SK-N-SH (cell line): Measurements from ENCODE around the gene TSC2. TPM values are rescaled to one million over a fixed set of nuclear protein-coding genes. Genes with fewer than 3 reads are reported as not detected.

ENCODE experiments used
- CTCF ChIA-PET: fragments of 300-600, 350-600 bp; formaldehyde crosslinking; extraction: SDS; loops from one replicate; lab custom pipeline; 2021; lab: Yijun Ruan, JAX
- POLR2A ChIA-PET: fragments of 350-600 bp; sonication (Branson Sonifier 250); formaldehyde crosslinking; extraction: SDS; loops from one replicate; lab custom pipeline; 2020; ENCODE audit warnings: antibody characterized with exemption, inconsistent platforms; lab: Yijun Ruan, JAX
- DNase-seq: peaks from one replicate; pipeline ENCODE4 v3.0.0; 2012
- H2AFZ ChIP-seq: fragments of 200-600 bp; sonication (generic); 2 replicates; pipeline ENCODE4 v1.8.1; 2016; ENCODE audit warnings: antibody characterized with exemption, mild to moderate bottlenecking, low read depth
- H3F3A ChIP-seq: fragments of 200-600 bp; sonication (generic); replicated peaks from 2 replicates; pipeline ENCODE3; 2016; ENCODE audit warnings: antibody characterized with exemption, mild to moderate bottlenecking; ENCODE audit not compliant: insufficient read depth
- H3K27ac ChIP-seq, 2 experiments: fragments of 200-500 bp in 1 of 2; fragments of 200-600 bp in 1 of 2; sonication (Bioruptor generic) in 1 of 2; sonication (generic), shearing (Covaris generic) in 1 of 2; 2 replicates each; pipeline versions ENCODE4 v1.5.1 to v1.6.1; 2014 to 2016; ENCODE audit warnings: low read depth in 2 of 2, inconsistent platforms in 1 of 2, low read length in 1 of 2, mild to moderate bottlenecking in 1 of 2, mixed read lengths in 1 of 2
- H3K27me3 ChIP-seq: fragments of 200-600 bp; sonication (generic), shearing (Covaris generic); 2 replicates; pipeline ENCODE4 v1.6.1; 2016; ENCODE audit warnings: mixed run types; ENCODE audit not compliant: insufficient read depth
- H3K36me3 ChIP-seq, 2 experiments: fragments of 200-500 bp in 1 of 2; fragments of 200-600 bp in 1 of 2; sonication (Bioruptor generic) in 1 of 2; sonication (generic) in 1 of 2; replicated peaks in 1 of 2; 2 replicates each; pipeline versions ENCODE3 to v1.5.1; 2014 to 2016; ENCODE audit warnings: low read length in 1 of 2, mild to moderate bottlenecking in 1 of 2; ENCODE audit not compliant: insufficient read depth in 2 of 2, control insufficient read depth in 1 of 2
- H3K4me1 ChIP-seq, 2 experiments: fragments of 200-500 bp in 1 of 2; fragments of 200-600 bp in 1 of 2; sonication (Bioruptor generic) in 1 of 2; sonication (generic), shearing (Covaris generic) in 1 of 2; 2 replicates each; pipeline versions ENCODE4 v1.5.1 to v1.6.1; 2014 to 2016; ENCODE audit warnings: low read depth in 1 of 2, low read length in 1 of 2, mixed run types in 1 of 2; ENCODE audit not compliant: insufficient read depth in 2 of 2, control insufficient read depth in 1 of 2
- H3K4me2 ChIP-seq: fragments of 200-600 bp; sonication (generic), shearing (Covaris generic); 2 replicates; pipeline ENCODE4 v1.6.1; 2017; ENCODE audit warnings: mixed run types
- H3K4me3 ChIP-seq, 2 experiments: fragments of 200-500 bp in 1 of 2; fragments of 200-600 bp in 1 of 2; sonication (Bioruptor generic) in 1 of 2; sonication (generic), shearing (Covaris generic) in 1 of 2; 2 replicates each; pipeline versions ENCODE4 v1.5.1 to v1.8.1; 2014 to 2016; ENCODE audit warnings: low read depth in 2 of 2, inconsistent platforms in 1 of 2, low read length in 1 of 2, mild to moderate bottlenecking in 1 of 2, mixed read lengths in 1 of 2, moderate library complexity in 1 of 2
- H3K79me2 ChIP-seq: fragments of 200-600 bp; sonication (generic); 2 replicates; pipeline ENCODE4 v1.8.1; 2017; ENCODE audit warnings: mild to moderate bottlenecking; ENCODE audit not compliant: insufficient read depth
- H3K9ac ChIP-seq: fragments of 200-600 bp; sonication (generic); 2 replicates; pipeline ENCODE4 v1.6.1; 2017; ENCODE audit warnings: mixed run types
- H3K9me2 ChIP-seq: fragments of 200-600 bp; sonication (generic); 2 replicates; pipeline ENCODE4 v1.6.1; 2017; ENCODE audit warnings: mixed run types
- H3K9me3 ChIP-seq: fragments of 200-600 bp; sonication (generic); 2 replicates; pipeline ENCODE4 v1.6.1; 2017; ENCODE audit warnings: mixed run types, mild to moderate bottlenecking, moderate library complexity
- H4K20me1 ChIP-seq: fragments of 200-600 bp; sonication (generic); 2 replicates; pipeline ENCODE4 v1.6.1; 2017; ENCODE audit warnings: mild to moderate bottlenecking, mixed run types; ENCODE audit not compliant: insufficient read depth
- CHD2 ChIP-seq: fragments of 150-350 bp; IDR thresholded peaks from 2 replicates; pipeline ENCODE4 v1.6.1; 2018; ENCODE audit warnings: low read length; ENCODE audit not compliant: partially characterized antibody
- EZH2phosphoT487 ChIP-seq: fragments of 200-600 bp; sonication (generic); IDR thresholded peaks from 2 replicates; pipeline ENCODE4 v1.6.1; 2017; ENCODE audit warnings: low read depth, mixed run types, mild to moderate bottlenecking, antibody characterized with exemption, moderate library complexity, borderline replicate concordance
- JUND ChIP-seq: IDR thresholded peaks from 2 replicates; pipeline ENCODE4 v1.4.0; 2012
- NFIC ChIP-seq: IDR thresholded peaks from 2 replicates; pipeline ENCODE4 v1.4.0; 2012; ENCODE audit warnings: borderline replicate concordance
- REST ChIP-seq: IDR thresholded peaks from 2 replicates; pipeline ENCODE4 v1.6.1; 2012; ENCODE audit warnings: mild to moderate bottlenecking, low read depth, low read length, moderate library complexity
- TCF12 ChIP-seq: IDR thresholded peaks from 2 replicates; pipeline ENCODE4 v1.4.0; 2012
- USF1 ChIP-seq: IDR thresholded peaks from 2 replicates; pipeline ENCODE4 v1.4.0; 2012; ENCODE audit warnings: low read depth, borderline replicate concordance
- USF2 ChIP-seq: fragments of 150-350 bp; IDR thresholded peaks from 2 replicates; pipeline ENCODE4 v1.6.1; 2017; ENCODE audit warnings: antibody characterized with exemption, low read length, low read depth, borderline replicate concordance
- WGBS: methylation state at CpG from one replicate; pipeline ENCODE4 v1.1.6; 2017; ENCODE audit warnings: low lambda C conversion rate; 5-methylcytosine and 5-hydroxymethylcytosine counted together
- polyA plus RNA-seq, 3 experiments: library from polyadenylated mRNA; depleted of rRNA; stranded (reverse); fragments of >200 nt; gene quantifications; 2 replicates each; pipeline ENCODE4 v1.2.3, GENCODE V29; 2012
- TF ChIP-seq, protein P1 (sequence below): IDR thresholded peaks from 2 replicates; pipeline ENCODE4; 2012

Gene TSC2
- polyA plus RNA-seq, 1 of the 3 experiments (the other 2 are of a cell fraction) = 96.1 TPM

GRCh38 chr16:2023092-2024031 lies 24.4 kb upstream of the TSC2 start (continued):
- no peak for TF ChIP-seq EZH2phosphoT487

GRCh38 chr16:2024032-2024420 lies 23.8 kb upstream of the TSC2 start:
- H3F3A ChIP-seq = peaks cover 9% of the 10 kb centered on the region
- no peaks in the 10 kb centered on the region for H3K36me3 ChIP-seq
- ChIA-PET POLR2A (no interaction called here), CTCF (interaction anchor here (0.6 to 6.5 kb wide), 17 partner anchors 9 to 460 kb away, joined by 3 to 68 read pairs (median 6); partner anchors contain the start of genes NTHL1, RAB26 and TSC2)
- peak overlapping the region; percentile 97; the same call in 1 of the 2 replicates for H3K4me2 ChIP-seq
- TF ChIP-seq CHD2 = no peak
- no peak for TF ChIP-seq TCF12
- TF ChIP-seq REST = no peak
- TF ChIP-seq USF1 = no peak
- TF ChIP-seq, protein P1, sequence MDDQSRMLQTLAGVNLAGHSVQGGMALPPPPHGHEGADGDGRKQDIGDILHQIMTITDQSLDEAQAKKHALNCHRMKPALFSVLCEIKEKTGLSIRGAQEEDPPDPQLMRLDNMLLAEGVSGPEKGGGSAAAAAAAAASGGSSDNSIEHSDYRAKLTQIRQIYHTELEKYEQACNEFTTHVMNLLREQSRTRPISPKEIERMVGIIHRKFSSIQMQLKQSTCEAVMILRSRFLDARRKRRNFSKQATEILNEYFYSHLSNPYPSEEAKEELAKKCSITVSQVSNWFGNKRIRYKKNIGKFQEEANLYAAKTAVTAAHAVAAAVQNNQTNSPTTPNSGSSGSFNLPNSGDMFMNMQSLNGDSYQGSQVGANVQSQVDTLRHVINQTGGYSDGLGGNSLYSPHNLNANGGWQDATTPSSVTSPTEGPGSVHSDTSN = no peak
- TF ChIP-seq USF2 = no peak
- TF ChIP-seq NFIC = no peak
- no peak for TF ChIP-seq JUND
- WGBS = 97% methylated on average over 12 of the region's 12 CpGs
- H3K79me2 ChIP-seq = peaks cover 15% of the 10 kb centered on the region; the same call in 1 of the 2 replicates
- H3K9me2 ChIP-seq = no peaks in the 10 kb centered on the region
- no peak overlapping the region; a peak in 1 of 4 replicates for H3K27ac ChIP-seq
- no peaks in the 10 kb centered on the region for H3K9me3 ChIP-seq
- H3K4me1 ChIP-seq = peaks cover 7 to 29% of the 10 kb centered on the region in 2 experiments; a peak in 2 of 4 replicates
- peaks cover 8% of the 10 kb centered on the region; the same call in 1 of the 2 replicates for H4K20me1 ChIP-seq
- no peak overlapping the region for H3K9ac ChIP-seq
- no peak overlapping the region for H2AFZ ChIP-seq
- H3K27me3 ChIP-seq = peaks cover 4% of the 10 kb centered on the region; the same call in 1 of the 2 replicates
- no peak overlapping the region for H3K4me3 ChIP-seq
- no peak for DNase-seq
